Measurements from ENCODE around the gene CRIP3.
A peak's percentile ranks its signal among the peaks of the same experiment; 100 is the strongest.

The CRIP3 gene

GRCh38 chr6:43286980-43287716 is 21.5 kb downstream of the CRIP3 start:
- DNase-seq, result no peak

- no peak for DNase-seq
These were observed 22.1 kb downstream of the CRIP3 start for GRCh38 chr6:43286456-43286979.

DNA sequence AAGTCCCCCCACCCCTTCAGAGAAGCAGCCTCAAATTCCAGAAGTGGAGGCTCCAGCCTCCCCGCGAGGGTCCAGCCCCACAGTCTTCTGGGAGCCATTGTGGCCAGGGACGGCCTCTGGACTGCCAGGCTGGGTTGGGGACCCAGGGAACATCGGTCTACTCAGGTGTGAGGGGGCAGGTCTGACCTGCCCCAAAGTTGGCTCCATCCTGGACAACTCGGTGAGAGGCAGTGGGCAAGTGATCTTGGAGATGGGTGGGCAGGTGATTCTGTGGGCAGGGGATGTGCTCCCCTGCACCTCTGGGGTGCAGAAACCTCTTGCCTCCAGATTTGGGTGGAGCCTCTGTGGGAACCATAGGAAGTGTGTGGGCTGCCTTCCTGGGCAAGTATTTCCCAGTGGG is 22.8 kb downstream of the CRIP3 start:
- DNase-seq, result no peak

GRCh38 chr6:43284991-43285781 is 23.4 kb downstream of the CRIP3 start:
- DNase-seq, result no peak

DNA sequence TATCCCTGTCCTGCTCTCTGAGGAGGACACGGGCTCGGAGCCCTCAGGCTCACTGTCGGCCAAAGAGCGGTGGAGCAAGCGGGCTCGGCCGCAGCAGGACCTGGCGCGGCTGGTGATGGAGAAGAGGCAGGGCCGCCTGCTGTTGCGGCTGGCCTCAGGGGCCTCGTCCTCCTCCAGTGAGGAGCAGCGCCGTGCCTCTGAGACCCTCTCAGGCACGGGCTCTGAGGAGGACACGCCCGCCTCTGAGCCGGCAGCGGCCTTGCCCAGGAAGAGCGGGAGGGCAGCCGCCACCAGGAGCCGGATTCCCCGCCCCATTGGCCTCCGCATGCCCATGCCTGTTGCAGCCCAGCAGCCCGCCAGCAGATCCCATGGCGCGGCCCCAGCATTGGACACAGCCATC is 24.7 kb downstream of the CRIP3 start:
- DNase-seq, result no peak

GRCh38 chr6:43283514-43283901 is 25.1 kb downstream of the CRIP3 start:
- DNase-seq, result no peak

- no peak for DNase-seq
These were observed 25.8 kb downstream of the CRIP3 start for GRCh38 chr6:43282636-43283513.

DNA sequence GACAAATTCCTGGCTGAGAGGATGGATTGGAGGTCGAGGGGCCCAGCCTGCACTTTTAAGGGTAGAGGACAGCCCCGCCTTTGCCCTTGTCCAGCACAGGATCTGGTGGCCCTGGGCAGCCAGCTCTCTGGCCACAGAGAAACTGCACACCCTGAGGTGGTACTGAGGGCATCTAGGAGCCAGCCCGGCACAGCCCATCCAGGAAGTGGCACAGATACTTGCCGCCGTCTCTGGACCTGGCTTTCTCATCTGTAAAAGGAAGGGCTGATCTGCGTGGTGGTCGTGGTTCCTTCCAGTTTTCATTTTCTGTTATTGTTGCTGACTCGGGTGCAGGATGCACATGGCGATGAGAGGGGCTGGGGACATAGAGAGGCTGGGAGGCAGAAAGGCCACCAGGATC is 26.6 kb downstream of the CRIP3 start:
- DNase-seq, result no peak

DNA sequence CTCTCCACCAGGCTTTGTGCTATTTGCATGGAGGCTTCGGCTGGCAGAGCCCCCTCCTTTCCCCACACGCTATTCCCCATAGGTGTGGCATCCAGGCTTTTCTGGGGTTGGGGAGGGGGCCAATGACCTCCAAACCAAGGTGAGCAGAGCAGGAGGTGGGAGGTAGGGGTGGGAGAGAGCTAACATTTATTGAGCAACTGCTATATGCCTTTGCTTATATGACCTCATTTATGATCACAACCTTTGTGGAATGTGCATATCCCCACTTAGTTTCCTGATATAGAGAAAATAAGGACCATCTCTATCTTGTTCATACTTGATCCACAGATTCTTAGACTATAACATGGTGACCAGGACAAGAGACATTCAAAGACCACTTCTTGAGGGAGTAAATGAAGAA is 28.4 kb downstream of the CRIP3 start:
- DNase-seq, result no peak

DNA sequence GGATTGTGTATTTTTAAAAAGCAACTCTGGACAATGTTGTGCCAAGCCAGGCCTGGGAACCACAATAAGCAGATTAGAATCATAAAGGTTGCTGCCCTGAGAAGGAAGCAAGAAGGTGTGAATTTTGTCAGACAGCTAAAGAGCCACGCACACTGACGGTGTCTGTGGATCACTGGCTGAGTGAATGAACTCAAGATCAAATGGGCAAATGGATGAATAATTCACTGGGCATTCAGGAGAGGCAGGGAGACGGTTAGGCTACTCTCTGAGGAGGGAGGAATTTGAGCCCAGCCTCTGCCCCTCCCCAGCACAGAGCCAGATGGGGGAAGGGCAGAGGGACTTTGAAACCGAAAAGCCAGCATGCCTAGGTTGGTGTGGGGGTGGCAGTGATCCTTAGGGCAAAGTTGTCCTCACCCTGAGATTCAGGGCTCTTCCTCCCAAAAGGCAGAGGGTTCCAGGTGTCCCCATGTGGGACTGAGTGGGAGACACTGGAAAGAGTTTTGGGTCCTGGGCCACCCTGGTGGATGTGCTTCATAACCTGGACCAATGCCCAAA is 30.0 kb downstream of the CRIP3 start:
- no peak for DNase-seq

DNA sequence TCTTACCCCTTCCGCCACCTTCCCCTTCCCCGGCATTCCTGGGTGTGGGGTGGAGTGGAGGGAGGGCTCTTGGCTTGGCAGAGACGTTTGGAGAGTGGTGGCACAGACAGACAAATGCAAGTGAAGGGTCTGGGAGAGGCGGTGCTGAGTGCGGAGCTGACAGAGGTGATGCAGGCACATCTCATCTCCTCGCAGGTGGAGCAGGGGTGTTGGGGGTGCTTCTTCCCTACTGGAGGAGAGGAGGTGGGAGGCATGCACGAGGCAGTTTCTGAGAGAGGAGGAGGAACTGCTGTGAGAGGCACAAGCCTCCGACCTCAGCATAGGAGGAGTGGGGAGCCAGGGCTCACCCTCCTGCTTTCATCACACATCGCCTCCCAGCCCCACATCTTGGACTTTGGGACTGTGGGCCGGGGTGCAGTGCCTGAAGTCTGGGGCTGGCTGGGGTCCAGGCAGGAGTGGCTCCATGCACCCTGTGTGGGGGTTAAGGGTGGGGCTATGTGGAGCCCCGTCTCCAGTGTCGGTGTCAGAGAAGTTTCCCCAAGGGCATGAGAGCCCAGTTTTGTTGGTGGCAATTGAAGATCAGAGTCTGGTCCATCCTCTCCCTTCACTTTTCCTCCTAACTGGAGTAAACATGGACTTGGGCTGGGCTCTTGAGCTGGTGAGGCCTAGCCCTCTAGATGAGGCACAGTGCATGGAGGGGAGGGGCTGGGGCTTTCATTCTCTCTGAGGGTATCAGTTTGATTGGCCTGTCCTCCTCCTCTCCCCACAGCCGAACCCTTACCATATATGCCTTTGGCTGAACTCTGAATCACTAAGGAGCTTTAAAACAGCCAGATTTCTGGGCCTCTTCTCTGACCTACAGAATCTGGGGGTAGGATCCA is 30.7 kb downstream of the CRIP3 start:
- DNase-seq, result no peak

DNA sequence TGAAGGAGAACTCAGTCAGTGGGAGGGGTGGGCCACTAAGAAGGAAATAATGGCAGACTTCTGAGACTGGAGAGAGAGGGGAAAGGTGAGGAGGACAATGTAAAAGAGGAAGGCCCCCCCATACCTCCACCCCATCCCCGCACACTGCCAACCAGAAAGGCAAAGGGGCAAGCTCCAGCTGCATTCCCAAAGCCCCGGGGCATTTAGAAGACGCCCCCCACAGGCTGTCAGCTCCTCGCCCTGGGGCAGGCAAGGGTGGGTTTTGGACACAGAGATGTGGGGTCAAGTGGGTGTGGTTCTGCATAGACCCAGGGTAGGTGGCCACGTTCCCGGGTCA is 31.4 kb downstream of the CRIP3 start:
- DNase-seq, result no peak

- no peak for DNase-seq
These were observed 31.9 kb downstream of the CRIP3 start for GRCh38 chr6:43276577-43277305.

DNA sequence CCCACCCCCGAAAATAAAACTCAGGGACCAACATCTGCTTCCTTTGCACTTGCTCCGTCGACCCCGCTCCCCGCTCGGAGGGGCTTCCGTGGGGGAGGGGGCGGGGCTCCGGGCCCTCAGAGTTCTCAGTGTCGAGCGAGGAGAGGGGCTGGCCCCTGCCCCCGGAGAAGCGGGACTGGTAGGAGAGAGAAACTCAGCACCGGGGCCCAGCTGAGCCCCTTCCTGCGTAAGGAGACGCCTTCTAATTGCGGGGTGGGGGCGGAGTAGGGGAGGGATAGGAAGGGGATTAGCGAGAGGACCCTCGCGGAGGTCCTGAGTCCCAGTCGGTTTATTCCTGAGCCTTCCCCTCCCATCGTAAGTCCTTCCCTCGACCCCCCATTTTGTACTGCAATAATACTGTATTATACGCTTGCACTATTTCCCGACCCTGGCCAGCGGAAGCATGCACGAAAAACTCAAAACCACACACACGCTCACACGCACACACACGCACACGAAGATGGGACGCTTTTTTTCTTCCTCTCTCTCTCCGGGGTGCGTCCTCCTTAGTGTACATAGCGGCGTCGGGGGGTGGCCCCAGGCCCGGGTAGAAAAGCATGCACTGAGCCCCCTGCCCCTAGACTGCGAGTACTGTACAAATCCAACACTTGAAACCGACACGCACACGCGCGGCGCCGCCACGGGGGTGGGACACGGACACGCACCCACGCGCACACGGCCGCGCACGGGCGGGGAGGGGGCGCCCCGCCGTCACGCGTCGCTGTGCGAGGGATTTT is 32.6 kb downstream of the CRIP3 start:
- DNase-seq, result peak; percentile 60

- peak; percentile 44 for DNase-seq
These were observed 33.6 kb downstream of the CRIP3 start for GRCh38 chr6:43274916-43275597.

- no peak for DNase-seq
These were observed 34.3 kb downstream of the CRIP3 start for GRCh38 chr6:43274127-43274915.

- DNase-seq, result no peak
These were observed 34.9 kb downstream of the CRIP3 start for GRCh38 chr6:43273707-43274106.

- no peak for DNase-seq
These were observed 36.7 kb downstream of the CRIP3 start for GRCh38 chr6:43271944-43272343.
